Liver (tissue), 9 donors: ENCODE results near the gene SP110. TPM values are rescaled to one million over a fixed set of nuclear protein-coding genes. Genes with fewer than 3 reads are reported as not detected.

Experiments used
- DNase-seq: peaks from one replicate; pipeline ENCODE4 v3.0.0-alpha.2; 2017; ENCODE audit warnings: low spot score
- H3K27ac ChIP-seq, 2 donors: one replicate each; pipeline ENCODE4 v1.7.0; 2013; ENCODE audit warnings: inconsistent platforms in 2 of 2, low read length in 2 of 2, control low read depth in 1 of 2, low read depth in 1 of 2, mild to moderate bottlenecking in 1 of 2
- H3K27me3 ChIP-seq, 4 donors: one replicate each; pipeline versions ENCODE4 v1.6.1 to v1.7.0; 2013; ENCODE audit warnings: low read length in 3 of 4, inconsistent platforms in 1 of 4, mild to moderate bottlenecking in 1 of 4, moderate library complexity in 1 of 4; ENCODE audit not compliant: control insufficient read depth in 4 of 4, insufficient read depth in 4 of 4
- H3K36me3 ChIP-seq, 4 donors: one replicate each; pipeline versions ENCODE4 v1.6.1 to v1.7.0; 2013; ENCODE audit warnings: low read length in 3 of 4, mild to moderate bottlenecking in 3 of 4, low read depth in 1 of 4, moderate library complexity in 1 of 4; ENCODE audit not compliant: control insufficient read depth in 4 of 4, insufficient read depth in 3 of 4
- H3K4me1 ChIP-seq, 4 donors: one replicate each; pipeline versions ENCODE4 v1.6.1 to v1.7.0; 2013; ENCODE audit warnings: low read length in 3 of 4, mild to moderate bottlenecking in 3 of 4, moderate library complexity in 1 of 4; ENCODE audit not compliant: control insufficient read depth in 4 of 4, insufficient read depth in 4 of 4
- H3K4me3 ChIP-seq, 3 donors: one replicate each; pipeline versions ENCODE4 v1.6.1 to v1.7.0; 2013; ENCODE audit warnings: low read length in 3 of 3, control low read depth in 1 of 3, low read depth in 1 of 3, mild to moderate bottlenecking in 1 of 3
- H3K9ac ChIP-seq, 2 donors: one replicate each; pipeline ENCODE4 v1.7.0; 2013; ENCODE audit warnings: low read length in 2 of 2, mild to moderate bottlenecking in 2 of 2, moderate library complexity in 2 of 2, control low read depth in 1 of 2, low read depth in 1 of 2
- H3K9me3 ChIP-seq, 4 donors: one replicate each; pipeline versions ENCODE4 v1.6.1 to v1.7.0; 2013; ENCODE audit warnings: low read length in 3 of 4; ENCODE audit not compliant: control insufficient read depth in 4 of 4
- GABPA ChIP-seq, 2 donors: IDR thresholded peaks in 1 of 2; conservative IDR thresholded peaks in 1 of 2; 2 replicates each; pipeline ENCODE4 v1.6.1; 2016; ENCODE audit warnings: antibody characterized with exemption in 2 of 2, mild to moderate bottlenecking in 1 of 2, moderate library complexity in 1 of 2
- HNF4A ChIP-seq, 2 donors: conservative IDR thresholded peaks; 2 replicates each; pipeline ENCODE4 v1.6.1; 2016; ENCODE audit warnings: antibody characterized with exemption in 2 of 2, mild to moderate bottlenecking in 2 of 2
- NR2F2 ChIP-seq: IDR thresholded peaks from 2 replicates; pipeline ENCODE4 v1.6.1; 2016; ENCODE audit warnings: antibody characterized with exemption
- RAD21 ChIP-seq, 2 donors: IDR thresholded peaks; 2 replicates each; pipeline ENCODE4 v1.6.1; 2016; ENCODE audit warnings: antibody characterized with exemption in 2 of 2, mild to moderate bottlenecking in 2 of 2
- YY1 ChIP-seq: IDR thresholded peaks from 2 replicates; pipeline ENCODE4 v1.6.1; 2016; ENCODE audit warnings: antibody characterized with exemption, mild to moderate bottlenecking
- WGBS: extraction: QIAGEN DNeasy Blood & Tissue Kit; methylation state at CpG from one replicate; pipeline ENCODE4 v1.1.7; 2013; 5-methylcytosine and 5-hydroxymethylcytosine counted together
- polyA plus RNA-seq, 2 donors: library from polyadenylated mRNA; stranded (reverse) in 1 of 2; unstranded in 1 of 2; fragments of 200-250 nt in 1 of 2; fragments of >200 nt in 1 of 2; fragmentation: Nextera tagmentation in 1 of 2; extraction: Ambion mirVana in 1 of 2; gene quantifications; one replicate each; pipeline versions ENCODE4 v1.2.1 to v1.2.3, GENCODE V29; 2013 to 2015
- total RNA-seq, 2 donors: library from RNA; depleted of rRNA; stranded (reverse); fragments of >200 nt; gene quantifications; one replicate each; pipeline ENCODE4 v1.2.3, GENCODE V29; 2014
- TF ChIP-seq, protein P1 (sequence below): fragments of 150-350 bp; IDR thresholded peaks from 2 replicates; pipeline ENCODE4 v1.5.1; 2017; ENCODE audit warnings: improper control_type of control experiment, low read depth, low read length; ENCODE audit not compliant: missing input control
- donor health status: healthy.
- donor health status: healthy.
- donor health status: healthy.
- donor health status: healthy.
- donor health status: healthy.

The SP110 gene
- total and polyA plus RNA-seq, 4 donors: 5.3 to 15.4 (median 8.2) TPM

DNA sequence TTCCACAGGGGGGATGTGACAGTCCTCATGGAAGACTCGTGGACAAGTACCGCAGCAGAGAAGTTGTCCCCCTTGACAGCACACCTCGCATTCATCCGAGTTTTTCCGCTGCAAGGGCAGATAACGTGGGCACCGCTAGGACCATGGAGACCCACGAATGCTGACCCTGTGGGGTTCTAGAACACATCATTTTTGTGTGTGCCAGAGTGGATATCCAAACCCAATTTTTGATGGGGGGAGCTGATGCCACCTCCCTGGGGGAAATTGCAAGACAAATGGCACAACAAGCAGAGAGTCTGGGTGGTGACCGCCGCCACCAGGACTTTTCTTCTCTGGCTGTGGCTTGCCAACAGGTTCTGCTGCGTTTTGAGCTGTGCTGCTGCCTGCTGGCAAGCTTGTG lies 46.9 kb downstream of the SP110 start:
- Histone ChIP-seq H3K9ac (no peak overlapping the region), H3K4me1 (no peaks in the 10 kb centered on the region), H3K27ac (no peak overlapping the region), H3K4me3 (no peak overlapping the region), H3K36me3 (peaks cover 9 to 41% (median 27%) of the 10 kb centered on the region in 4 donors), H3K9me3 (no peaks in the 10 kb centered on the region), H3K27me3 (no peaks in the 10 kb centered on the region)
- WGBS: 95% methylated on average over 11 of the region's 11 CpGs
- TF ChIP-seq YY1: no peak
- no peak for DNase-seq

DNA sequence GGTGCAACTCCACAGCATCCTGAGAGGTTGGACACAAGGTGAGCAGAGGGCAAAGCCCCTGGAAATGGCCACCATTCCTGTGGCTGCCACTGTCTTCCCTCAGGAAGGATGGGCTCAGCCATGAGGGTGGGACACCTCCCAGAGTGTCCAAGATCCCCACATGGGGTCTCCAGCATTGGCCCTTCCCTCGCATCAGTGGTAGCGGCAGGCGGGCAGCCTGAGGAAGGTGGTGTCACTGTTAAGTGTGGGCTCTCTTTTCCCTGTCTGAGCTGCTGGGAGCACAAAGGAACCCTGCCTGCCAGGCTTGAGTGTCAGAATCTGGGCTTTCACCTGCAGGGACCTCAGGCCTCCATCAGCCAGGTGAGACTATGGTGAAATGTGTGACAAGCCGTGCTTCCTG lies 47.6 kb downstream of the SP110 start:
- 97% methylated on average over 4 of the region's 4 CpGs for WGBS
- peak; percentile 20 for DNase-seq
- H3K36me3 ChIP-seq: peaks cover 6 to 36% (median 24%) of the 10 kb centered on the region in 4 donors

DNA sequence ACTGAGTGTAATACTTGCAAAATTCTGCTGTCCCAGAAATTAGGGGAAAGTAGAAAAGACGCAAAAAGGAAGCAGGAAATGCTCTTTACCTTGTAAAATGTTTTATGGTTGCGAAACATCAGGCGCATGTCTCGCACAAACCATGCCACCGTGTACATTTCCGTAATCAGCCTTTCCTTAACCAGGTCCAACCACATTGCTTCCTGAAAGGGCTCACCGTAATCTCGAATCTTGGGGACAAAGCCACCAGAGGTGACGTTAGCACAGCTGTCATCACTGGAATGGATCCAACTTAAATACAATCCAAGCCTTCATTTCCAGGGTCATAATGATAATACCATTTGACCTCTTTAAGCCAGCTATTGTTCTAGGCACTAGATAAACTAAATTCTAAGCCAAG lies 49.3 kb downstream of the SP110 start:
- TF ChIP-seq GABPA (IDR thresholded peaks at IDR 0.05 in 1 of 2, conservative IDR thresholded peaks at IDR 0.05 in 1 of 2): no peak
- TF ChIP-seq NR2F2: peak; percentile 56
- WGBS: 65% methylated on average over 9 of the region's 9 CpGs
- Histone ChIP-seq H3K4me3 (no peak overlapping the region), H3K4me1 (peaks cover 0 to 6% (median 2%) of the 10 kb centered on the region in 4 donors), H3K27ac (no peak overlapping the region), H3K9me3 (no peaks in the 10 kb centered on the region), H3K36me3 (peaks cover 6 to 27% (median 16%) of the 10 kb centered on the region in 4 donors), H3K27me3 (no peaks in the 10 kb centered on the region), H3K9ac (no peak overlapping the region)
- DNase-seq: peak; percentile 10

More for the DNA sequence above, 47.6 kb downstream of the SP110 start:
- no peaks in the 10 kb centered on the region for H3K9me3 ChIP-seq
- no peak for TF ChIP-seq RAD21 (IDR thresholded peaks at IDR 0.05)
- H3K27ac ChIP-seq: no peak overlapping the region
- no peaks in the 10 kb centered on the region for H3K4me1 ChIP-seq
- H3K4me3 ChIP-seq: no peak overlapping the region
- no peak overlapping the region for H3K9ac ChIP-seq
- H3K27me3 ChIP-seq: no peaks in the 10 kb centered on the region

DNA sequence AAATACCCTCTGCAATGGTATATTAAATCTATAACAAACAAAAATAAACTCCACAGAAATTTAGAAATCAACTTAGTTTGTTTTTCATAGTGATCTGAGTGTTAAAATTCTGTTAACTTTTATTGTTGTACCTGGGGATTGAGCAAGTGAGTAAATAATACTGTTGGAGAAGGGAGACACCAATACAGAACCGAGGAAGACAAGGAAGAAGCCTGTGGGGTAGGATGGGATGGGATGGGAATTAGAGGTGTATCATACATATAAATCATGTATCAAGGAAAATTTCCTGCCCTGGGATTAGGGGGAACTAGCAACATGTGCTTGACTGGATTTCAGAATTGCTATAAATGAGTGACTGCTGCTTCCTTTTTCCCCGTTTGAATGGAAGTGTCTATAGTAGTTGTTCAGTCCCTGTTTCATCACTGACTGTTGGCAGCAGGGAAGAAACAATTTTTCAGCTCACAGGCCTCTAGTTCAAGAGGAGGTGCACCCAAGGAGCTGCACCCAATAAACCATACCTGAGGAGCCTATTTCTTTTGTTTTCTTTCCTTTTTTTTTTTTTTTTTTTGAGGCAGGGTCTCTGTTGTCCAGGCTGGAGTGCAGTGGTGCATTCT lies 53.1 kb downstream of the SP110 start:
- WGBS: 31% methylated on average over 2 of the region's 2 CpGs
- Histone ChIP-seq H3K9ac (no peak overlapping the region), H3K4me1 (peaks cover 0 to 6% (median 2%) of the 10 kb centered on the region in 4 donors), H3K4me3 (no peak overlapping the region), H3K27me3 (no peaks in the 10 kb centered on the region), H3K36me3 (peaks cover 0 to 10% (median 2%) of the 10 kb centered on the region in 4 donors), H3K9me3 (no peaks in the 10 kb centered on the region), H3K27ac (no peak overlapping the region)
- TF ChIP-seq HNF4A (conservative IDR thresholded peaks at IDR 0.05): peak in 1 of 2 donors; percentile 16
- TF ChIP-seq, protein P1, sequence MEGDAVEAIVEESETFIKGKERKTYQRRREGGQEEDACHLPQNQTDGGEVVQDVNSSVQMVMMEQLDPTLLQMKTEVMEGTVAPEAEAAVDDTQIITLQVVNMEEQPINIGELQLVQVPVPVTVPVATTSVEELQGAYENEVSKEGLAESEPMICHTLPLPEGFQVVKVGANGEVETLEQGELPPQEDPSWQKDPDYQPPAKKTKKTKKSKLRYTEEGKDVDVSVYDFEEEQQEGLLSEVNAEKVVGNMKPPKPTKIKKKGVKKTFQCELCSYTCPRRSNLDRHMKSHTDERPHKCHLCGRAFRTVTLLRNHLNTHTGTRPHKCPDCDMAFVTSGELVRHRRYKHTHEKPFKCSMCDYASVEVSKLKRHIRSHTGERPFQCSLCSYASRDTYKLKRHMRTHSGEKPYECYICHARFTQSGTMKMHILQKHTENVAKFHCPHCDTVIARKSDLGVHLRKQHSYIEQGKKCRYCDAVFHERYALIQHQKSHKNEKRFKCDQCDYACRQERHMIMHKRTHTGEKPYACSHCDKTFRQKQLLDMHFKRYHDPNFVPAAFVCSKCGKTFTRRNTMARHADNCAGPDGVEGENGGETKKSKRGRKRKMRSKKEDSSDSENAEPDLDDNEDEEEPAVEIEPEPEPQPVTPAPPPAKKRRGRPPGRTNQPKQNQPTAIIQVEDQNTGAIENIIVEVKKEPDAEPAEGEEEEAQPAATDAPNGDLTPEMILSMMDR: no peak
- DNase-seq: no peak
